Measurements from ENCODE around the gene CNIH3. TPM values are rescaled to one million over a fixed set of nuclear protein-coding genes. Genes with fewer than 3 reads are reported as not detected.
A peak's percentile ranks its signal among the peaks of the same experiment; 100 is the strongest.
"Not testable (repeated sequence)": the region's sequence is repeated elsewhere in the genome, so short reads cannot be mapped to it uniquely, and the experiment has no call there.

CNIH3 gene
- total RNA-seq, 1 experiment from 2014 or later: 24.5 TPM

GRCh38 chr1:224643653-224644052, 27.5 kb downstream of the CNIH3 start:
- DNase-seq (ENCODE audit: low read depth): no peak

- DNase-seq (ENCODE audit: low read depth): peak; percentile 50
Observed at GRCh38 chr1:224644553-224645154, 28.5 kb downstream of the CNIH3 start.

GRCh38 chr1:224647449-224647848, 31.3 kb downstream of the CNIH3 start:
- DNase-seq (ENCODE audit: low read depth): peak; percentile 38

GRCh38 chr1:224650290-224650689, 34.2 kb downstream of the CNIH3 start:
- no peak for DNase-seq (ENCODE audit: low read depth)

GRCh38 chr1:224651188-224651587, 35.1 kb downstream of the CNIH3 start:
- DNase-seq (ENCODE audit: low read depth): no peak

- DNase-seq (ENCODE audit: low read depth): no peak
Observed at GRCh38 chr1:224656392-224656791, 40.3 kb downstream of the CNIH3 start.

GRCh38 chr1:224660074-224660473, 44.0 kb downstream of the CNIH3 start:
- DNase-seq (ENCODE audit: low read depth): no peak

GRCh38 chr1:224662870-224663269, 46.8 kb downstream of the CNIH3 start:
- no peak for DNase-seq (ENCODE audit: low read depth)

- no peak for DNase-seq (ENCODE audit: low read depth)
Observed at GRCh38 chr1:224665016-224665415, 48.9 kb downstream of the CNIH3 start.

GRCh38 chr1:224666078-224666477, 50.0 kb downstream of the CNIH3 start:
- no peak for DNase-seq (ENCODE audit: low read depth)

GRCh38 chr1:224666913-224667312, 50.8 kb downstream of the CNIH3 start:
- DNase-seq (ENCODE audit: low read depth): peak; percentile 14

GRCh38 chr1:224668984-224669383, 52.9 kb downstream of the CNIH3 start:
- DNase-seq (ENCODE audit: low read depth): peak; percentile 72

GRCh38 chr1:224669403-224669802, 53.3 kb downstream of the CNIH3 start:
- DNase-seq (ENCODE audit: low read depth): no peak

- peak; percentile 85 for DNase-seq (ENCODE audit: low read depth)
Observed at GRCh38 chr1:224670506-224670905, 54.4 kb downstream of the CNIH3 start.

- no peak for DNase-seq (ENCODE audit: low read depth)
Observed at GRCh38 chr1:224671076-224671475, 55.0 kb downstream of the CNIH3 start.

GRCh38 chr1:224673141-224673540, 57.0 kb downstream of the CNIH3 start:
- no peak for DNase-seq (ENCODE audit: low read depth)

GRCh38 chr1:224675590-224675989, 59.5 kb downstream of the CNIH3 start:
- no peak for DNase-seq (ENCODE audit: low read depth)

GRCh38 chr1:224676551-224676950, 60.4 kb downstream of the CNIH3 start:
- no peak for DNase-seq (ENCODE audit: low read depth)

GRCh38 chr1:224678168-224678567, 62.1 kb downstream of the CNIH3 start:
- no peak for DNase-seq (ENCODE audit: low read depth)

- no peak for DNase-seq (ENCODE audit: low read depth)
Observed at GRCh38 chr1:224679606-224680005, 63.5 kb downstream of the CNIH3 start.

GRCh38 chr1:224681816-224682215, 65.7 kb downstream of the CNIH3 start:
- DNase-seq (ENCODE audit: low read depth): no peak

GRCh38 chr1:224683936-224684335, 67.8 kb downstream of the CNIH3 start:
- no peak for DNase-seq (ENCODE audit: low read depth)

GRCh38 chr1:224684979-224685425, 68.9 kb downstream of the CNIH3 start:
- no peak for DNase-seq (ENCODE audit: low read depth)

GRCh38 chr1:224686140-224686539, 70.0 kb downstream of the CNIH3 start:
- DNase-seq (ENCODE audit: low read depth): not testable (repeated sequence)
